CD14-positive monocyte (primary cell): Measurements from ENCODE around the gene RPTOR. TPM values are rescaled to one million over a fixed set of nuclear protein-coding genes. Genes with fewer than 3 reads are reported as not detected.

Experiments
- DNase-seq, 3 donors: peaks; one replicate each; pipeline ENCODE4 v3.0.0-alpha.2; 2011 to 2022
- H2AFZ ChIP-seq: 2 replicates; pipeline ENCODE4 v1.6.0; 2012; ENCODE audit warnings: mild to moderate bottlenecking, low read depth, low read length, inconsistent platforms; ENCODE audit not compliant: insufficient read depth, poor library complexity, severe bottlenecking
- H3K27ac ChIP-seq, 2 donors: 1 replicate in 1 of 2; 2 replicates in 1 of 2; pipeline ENCODE4 v1.5.1; 2012 to 2013; ENCODE audit warnings: low read length in 2 of 2, control low read depth in 1 of 2, inconsistent platforms in 1 of 2, low read depth in 1 of 2, mild to moderate bottlenecking in 1 of 2
- H3K27me3 ChIP-seq, 2 donors: one replicate each; pipeline versions ENCODE4 v1.6.0 to v1.6.1; 2011 to 2013; ENCODE audit warnings: low read length in 2 of 2; ENCODE audit not compliant: control insufficient read depth in 2 of 2, insufficient read depth in 2 of 2
- H3K36me3 ChIP-seq, 2 donors: replicated peaks in 1 of 2; 1 replicate in 1 of 2; 2 replicates in 1 of 2; pipeline versions ENCODE4 v1.5.1 to v1.6.1; 2012 to 2013; ENCODE audit warnings: low read length in 2 of 2, control low read depth in 1 of 2, inconsistent platforms in 1 of 2, mild to moderate bottlenecking in 1 of 2; ENCODE audit not compliant: insufficient read depth in 2 of 2, control insufficient read depth in 1 of 2
- H3K4me1 ChIP-seq, 2 donors: 1 replicate in 1 of 2; 2 replicates in 1 of 2; pipeline versions ENCODE4 v1.5.1 to v1.6.1; 2012 to 2013; ENCODE audit warnings: low read length in 2 of 2, control low read depth in 1 of 2, inconsistent platforms in 1 of 2, mild to moderate bottlenecking in 1 of 2, moderate library complexity in 1 of 2; ENCODE audit not compliant: insufficient read depth in 2 of 2, control insufficient read depth in 1 of 2
- H3K4me2 ChIP-seq: replicated peaks from 2 replicates; pipeline ENCODE3; 2012; ENCODE audit warnings: low read length, moderate library complexity, mild to moderate bottlenecking; ENCODE audit not compliant: poor library complexity, severe bottlenecking; ENCODE audit errors: extremely low read depth
- H3K4me3 ChIP-seq, 3 experiments: fragments of 200-600 bp in 1 of 3; sonication (generic) in 1 of 3; replicated peaks in 1 of 3; 1 replicate in 2 of 3; 2 replicates in 1 of 3; pipeline ENCODE4 v1.5.1; 2011 to 2013; ENCODE audit warnings: low read length in 3 of 3, mild to moderate bottlenecking in 3 of 3, control low read depth in 2 of 3, low read depth in 2 of 3, inconsistent platforms in 1 of 3, moderate library complexity in 1 of 3
- H3K79me2 ChIP-seq: 2 replicates; pipeline ENCODE4 v1.6.0; 2012; ENCODE audit warnings: mild to moderate bottlenecking, control low read depth, inconsistent platforms, low read length, moderate library complexity; ENCODE audit not compliant: insufficient read depth
- H3K9ac ChIP-seq: 2 replicates; pipeline ENCODE4 v1.6.0; 2017; ENCODE audit warnings: low read length, mild to moderate bottlenecking; ENCODE audit not compliant: insufficient read depth, poor library complexity, severe bottlenecking
- H3K9me3 ChIP-seq, 2 donors: replicated peaks in 1 of 2; 1 replicate in 1 of 2; 2 replicates in 1 of 2; pipeline versions ENCODE4 v1.5.1 to v1.6.1; 2012 to 2013; ENCODE audit warnings: low read length in 2 of 2, control low read depth in 1 of 2; ENCODE audit not compliant: control insufficient read depth in 1 of 2, insufficient read depth in 1 of 2
- H4K20me1 ChIP-seq: 2 replicates; pipeline ENCODE4 v1.6.0; 2012; ENCODE audit warnings: mild to moderate bottlenecking, low read length, control low read depth, moderate library complexity; ENCODE audit not compliant: insufficient read depth
- H3K27ac Mint-ChIP-seq, 7 donors: one replicate each; pipeline ENCODE4 v1.8.0; 2020; ENCODE audit warnings: mild to moderate bottlenecking in 7 of 7, mixed read lengths in 7 of 7, moderate library complexity in 6 of 7, inconsistent platforms in 2 of 7
- H3K27me3 Mint-ChIP-seq, 3 donors: one replicate each; pipeline ENCODE4 v1.8.0; 2021 to 2022; ENCODE audit warnings: low read depth in 3 of 3, mild to moderate bottlenecking in 3 of 3, mixed read lengths in 3 of 3, moderate library complexity in 3 of 3, inconsistent platforms in 1 of 3
- H3K36me3 Mint-ChIP-seq, 2 donors: one replicate each; pipeline ENCODE4 v1.8.0; 2020; ENCODE audit warnings: mixed read lengths in 2 of 2, inconsistent platforms in 1 of 2, mild to moderate bottlenecking in 1 of 2
- H3K4me1 Mint-ChIP-seq: one replicate; pipeline ENCODE4 v1.8.0; 2020; ENCODE audit warnings: mild to moderate bottlenecking, mixed read lengths
- H3K4me3 Mint-ChIP-seq, 2 donors: one replicate each; pipeline ENCODE4 v1.8.0; 2020; ENCODE audit warnings: mild to moderate bottlenecking in 2 of 2, mixed read lengths in 2 of 2, moderate library complexity in 1 of 2
- H3K9me3 Mint-ChIP-seq, 7 donors: one replicate each; pipeline ENCODE4 v1.8.0; 2020 to 2022; ENCODE audit warnings: mixed read lengths in 7 of 7, mild to moderate bottlenecking in 6 of 7, moderate library complexity in 6 of 7, inconsistent platforms in 2 of 7
- CTCF ChIP-seq: fragments of 200-600 bp; IDR thresholded peaks from one replicate; pipeline ENCODE4 v1.8.0; 2022; ENCODE audit warnings: antibody characterized with exemption, mild to moderate bottlenecking
- WGBS: methylation state at CpG from one replicate; pipeline ENCODE4 v1.1.5; 2013; ENCODE audit warnings: missing lambda C conversion rate; ENCODE audit not compliant: insufficient coverage; 5-methylcytosine and 5-hydroxymethylcytosine counted together
- intact Hi-C, 2 donors: fragments of 100-400 bp; cut with micrococcal nuclease; formaldehyde crosslinking; loops; one replicate each; pipeline versions ENCODE4 v1.15.0 to v1.15.1; 2023
- polyA plus RNA-seq, 3 donors: library from polyadenylated mRNA; depleted of rRNA in 1 of 3; unstranded in 2 of 3; stranded (reverse) in 1 of 3; fragments of 300-500 nt in 2 of 3; fragments of >200 nt in 1 of 3; fragmentation: Illumina TruSeq in 2 of 3; gene quantifications; 1 replicate in 2 of 3; 2 replicates in 1 of 3; pipeline ENCODE4 v1.2.3, GENCODE V29; 2012 to 2021

RPTOR gene
- polyA plus RNA-seq, 3 donors, result 1.1 to 8.7 (median 2.6) TPM

GRCh38 chr17:80619535-80620235 is 75.0 kb downstream of the RPTOR start:
- Mint-ChIP-seq H3K9me3 (no peaks in the 10 kb centered on the region), H3K4me3 (no peak overlapping the region), H3K36me3 (peaks cover 0 to 4% of the 10 kb centered on the region in 2 donors), H3K4me1 (no peaks in the 10 kb centered on the region), H3K27ac (peak overlapping the region in 1 of 7 donors; percentile 7), H3K27me3 (no peaks in the 10 kb centered on the region)
- Histone ChIP-seq H3K27ac (no peak overlapping the region), H3K4me2 (no peak overlapping the region), H3K27me3 (no peaks in the 10 kb centered on the region), H3K4me3 (no peak overlapping the region), H3K9ac (no peak overlapping the region), H3K9me3 (no peaks in the 10 kb centered on the region), H3K36me3 (no peaks in the 10 kb centered on the region), H3K79me2 (peaks cover 20% of the 10 kb centered on the region), H4K20me1 (peaks cover 25% of the 10 kb centered on the region), H2AFZ (no peak overlapping the region), H3K4me1 (no peaks in the 10 kb centered on the region)
- 98% methylated on average over 8 of the region's 9 CpGs for WGBS
- DNase-seq, result no peak
- intact Hi-C loops, result no loop called here
- no peak for TF ChIP-seq CTCF

- H3K4me2 ChIP-seq, result no peak overlapping the region
- H2AFZ ChIP-seq, result no peak overlapping the region
- no peaks in the 10 kb centered on the region for H3K27me3 Mint-ChIP-seq
- H3K9ac ChIP-seq, result no peak overlapping the region
- H3K36me3 ChIP-seq, result peaks cover 0 to 9% of the 10 kb centered on the region in 2 donors
- no peaks in the 10 kb centered on the region for H3K4me1 ChIP-seq
- peaks cover 6 to 19% of the 10 kb centered on the region in 2 donors for H3K36me3 Mint-ChIP-seq
- no peaks in the 10 kb centered on the region for H3K4me1 Mint-ChIP-seq
- 75% methylated on average over 22 of the region's 25 CpGs for WGBS
- no peak for TF ChIP-seq CTCF
- DNase-seq, result no peak
- peaks cover 20% of the 10 kb centered on the region for H4K20me1 ChIP-seq
- no peak overlapping the region for H3K27ac Mint-ChIP-seq
- no peak overlapping the region for H3K4me3 Mint-ChIP-seq
- intact Hi-C loops, result no loop called here
- no peaks in the 10 kb centered on the region for H3K27me3 ChIP-seq
- no peaks in the 10 kb centered on the region for H3K9me3 Mint-ChIP-seq
- no peak overlapping the region for H3K27ac ChIP-seq
- no peaks in the 10 kb centered on the region for H3K9me3 ChIP-seq
- H3K4me3 ChIP-seq, result no peak overlapping the region
- peaks cover 5% of the 10 kb centered on the region for H3K79me2 ChIP-seq
Measured at GRCh38 chr17:80621335-80621996, 76.8 kb downstream of the RPTOR start.
